Epidermal melanocyte (primary cell): ENCODE measurements around the gene MOG.
A peak's percentile ranks its signal among the peaks of the same experiment; 100 is the strongest.
"Not testable (repeated sequence)": the region's sequence is repeated elsewhere in the genome, so short reads cannot be mapped to it uniquely, and the experiment has no call there.

Source experiments
- DNase-seq: peaks from one replicate; pipeline ENCODE4 v3.0.0; 2011; ENCODE audit warnings: low spot score; ENCODE audit not compliant: insufficient read length

The MOG gene

DNA sequence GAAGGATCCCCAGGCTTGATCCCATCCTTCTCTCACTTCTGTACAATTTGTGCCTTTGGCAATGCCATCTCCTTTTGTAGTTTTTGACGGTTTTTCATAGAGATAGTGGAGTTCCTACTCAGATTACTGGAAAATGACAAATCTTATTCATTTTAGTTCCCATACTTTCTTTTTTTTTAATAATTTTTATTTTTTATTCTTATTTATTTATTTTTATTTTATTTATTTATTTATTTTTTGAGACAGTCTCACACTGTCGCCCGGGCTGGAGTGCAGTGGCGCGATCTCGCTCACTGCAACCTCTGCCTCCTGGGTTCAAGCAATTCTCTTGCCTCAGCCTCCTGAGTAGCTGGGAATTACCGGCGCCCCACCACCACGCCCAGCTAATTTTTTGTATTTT is 19.6 kb upstream of the MOG start:
- no peak for DNase-seq

DNA sequence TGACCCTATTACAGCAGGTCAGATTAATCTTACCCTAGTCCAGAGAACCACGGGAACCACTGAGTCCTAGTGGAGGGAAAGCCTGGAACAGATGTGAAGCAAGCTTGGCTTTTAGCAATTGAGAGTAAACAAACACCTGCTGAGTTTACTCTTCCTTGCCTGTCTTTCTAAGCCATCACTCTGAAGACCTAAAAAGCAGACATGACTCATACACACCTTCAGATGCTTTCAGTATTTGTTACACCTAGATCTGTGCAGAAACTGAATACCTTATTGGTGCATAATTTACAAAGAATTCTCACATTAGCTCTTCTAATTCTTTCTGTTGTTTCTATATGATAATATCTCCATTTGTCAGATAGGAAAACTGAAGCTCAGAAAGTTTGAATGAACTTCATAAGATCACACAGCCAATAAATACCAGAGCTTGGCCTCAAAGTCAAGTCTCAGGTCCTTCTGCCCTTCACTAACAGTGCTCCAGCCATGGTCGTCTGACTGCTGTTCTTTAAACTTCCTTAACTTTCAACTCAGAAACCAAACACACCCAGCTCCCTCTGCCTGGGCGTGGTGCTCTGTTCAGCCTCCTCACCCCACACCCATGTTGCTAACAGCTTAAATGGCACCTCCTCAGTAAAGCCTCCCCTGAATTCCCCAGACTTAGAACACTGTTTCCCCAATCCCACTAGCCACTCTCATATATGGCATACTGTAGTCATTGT is 15.3 kb upstream of the MOG start:
- DNase-seq: no peak

DNA sequence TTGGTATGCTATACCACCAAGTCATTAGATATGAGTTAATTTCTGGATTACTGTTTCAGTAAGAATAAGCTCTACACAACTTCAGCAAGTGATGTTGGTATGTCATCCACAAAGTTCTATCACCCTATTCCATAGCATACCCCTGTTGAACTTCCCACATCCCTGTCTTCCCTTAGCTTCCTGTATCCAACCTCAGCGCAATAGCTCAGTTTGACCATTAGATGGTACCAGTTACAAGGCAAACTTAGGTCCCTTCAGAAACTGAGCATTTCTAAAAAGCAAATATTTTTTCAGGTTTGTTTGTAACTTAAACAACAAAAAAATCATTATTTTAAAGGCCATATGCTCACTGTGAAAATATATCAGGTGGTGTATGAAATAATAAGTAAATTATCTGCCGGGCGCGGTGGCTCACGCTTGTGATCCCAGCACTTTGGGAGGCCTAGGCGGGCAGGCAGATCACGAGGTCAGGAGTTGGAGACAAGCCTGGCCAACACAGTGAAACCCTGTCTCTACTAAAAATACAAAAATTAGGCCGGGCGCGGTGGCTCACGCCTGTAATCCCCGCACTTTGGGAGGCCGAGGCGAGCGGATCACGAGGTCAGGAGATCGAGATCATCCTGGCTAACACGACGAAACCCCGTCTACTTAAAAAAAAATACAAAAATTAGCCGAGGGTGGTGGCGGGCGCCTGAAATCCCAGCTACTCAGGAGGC is 8.8 kb upstream of the MOG start:
- DNase-seq: no peak

DNA sequence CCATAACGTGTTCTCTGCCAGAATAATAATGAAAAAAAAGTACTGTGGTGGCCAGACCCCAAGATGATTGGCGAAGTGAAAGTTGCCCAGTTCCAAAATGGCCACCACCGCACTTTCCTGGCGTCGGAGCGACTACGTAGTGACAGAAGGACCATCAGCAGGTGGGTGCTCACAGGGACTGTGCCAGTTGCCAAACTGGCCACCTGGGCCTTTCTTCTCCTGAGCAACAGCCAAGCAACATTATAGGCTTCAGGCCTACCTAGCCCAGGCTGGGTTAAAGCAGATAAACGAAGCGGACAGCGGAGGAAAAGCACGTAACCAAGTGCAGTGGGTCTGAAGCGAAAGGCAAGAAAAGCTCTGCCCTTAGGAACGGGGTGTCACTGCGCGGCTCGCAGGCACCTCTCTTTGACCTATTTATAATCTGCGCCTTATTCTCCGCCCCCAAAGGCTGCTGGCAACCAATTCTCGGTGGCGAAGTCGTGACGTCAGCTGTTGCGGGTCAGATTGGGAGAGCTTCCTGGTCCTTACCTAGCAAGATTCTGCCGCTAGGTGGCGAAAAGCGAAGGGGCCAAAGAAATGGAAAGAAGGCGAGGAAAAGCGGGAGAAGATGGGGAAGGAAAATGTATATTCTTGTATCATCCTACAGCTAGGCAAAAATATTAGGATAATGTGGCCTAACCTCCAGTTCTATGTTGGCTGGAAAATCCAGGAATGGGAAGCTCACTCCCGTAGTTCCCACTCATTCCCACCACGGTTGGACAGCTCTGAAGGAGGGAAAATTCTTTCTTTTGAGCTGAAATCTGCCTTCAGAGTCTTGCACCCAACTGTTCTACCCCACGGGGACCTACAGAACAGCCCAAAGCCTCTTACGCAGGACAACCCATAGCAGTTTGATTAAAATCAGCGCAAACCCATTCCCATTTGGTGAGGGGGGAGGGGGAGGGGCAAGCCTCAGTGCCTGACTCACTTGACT is 6.9 kb upstream of the MOG start:
- DNase-seq: peak; percentile 96

DNA sequence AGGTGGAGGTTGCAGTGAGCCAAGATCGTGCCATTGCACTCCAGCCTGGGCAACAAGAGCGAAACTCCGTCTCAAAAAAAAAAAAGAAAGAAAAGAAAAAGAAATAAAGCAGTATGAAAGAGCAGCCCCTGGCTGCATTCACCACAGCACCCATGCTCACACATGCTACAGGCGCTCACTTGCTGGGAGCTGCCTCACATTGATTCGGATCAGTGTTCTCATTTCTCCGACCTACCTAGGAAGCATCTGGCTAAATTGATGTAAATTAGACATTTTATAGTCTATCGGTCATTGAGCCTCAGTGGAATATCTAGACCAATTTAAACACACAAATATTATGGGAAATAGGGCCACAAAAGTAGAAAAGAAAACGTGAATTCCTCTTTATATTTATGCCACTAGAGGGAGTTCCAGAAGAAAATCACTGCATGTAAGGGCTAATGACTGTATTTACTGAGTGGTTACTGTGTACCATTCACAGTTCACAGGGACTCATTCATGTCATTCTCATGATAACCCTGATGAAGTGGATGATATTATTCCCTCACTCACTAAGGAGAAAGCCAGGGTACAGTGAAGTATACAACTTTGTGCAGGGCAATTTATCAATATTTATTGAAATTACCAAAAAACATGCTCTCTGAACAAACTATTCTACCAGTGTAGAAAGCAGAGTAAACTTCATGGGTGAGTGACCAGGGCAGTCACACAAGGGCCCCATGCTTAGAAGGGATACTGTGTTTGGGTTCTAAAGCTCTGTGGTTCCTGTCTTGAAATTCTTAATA is 5.3 kb upstream of the MOG start:
- DNase-seq: no peak

DNA sequence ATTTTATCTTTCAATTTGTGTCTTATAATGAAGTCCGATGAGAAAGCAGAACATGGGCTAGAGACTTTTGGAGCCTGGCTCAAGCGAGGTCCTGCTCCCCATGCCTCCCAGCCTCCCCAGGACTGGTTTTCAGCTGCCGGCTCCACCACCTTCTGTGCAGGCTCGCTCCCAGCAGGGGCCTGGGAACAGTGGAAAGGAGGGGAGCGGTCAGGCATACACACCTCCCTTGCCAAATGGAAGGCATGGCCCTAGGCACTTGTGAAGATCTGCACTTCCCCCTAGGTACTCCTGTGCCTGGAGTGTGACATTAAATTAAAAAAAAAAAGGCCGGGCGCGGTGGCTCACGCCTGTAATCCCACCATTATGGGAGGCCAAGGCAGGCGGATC is 4.7 kb upstream of the MOG start:
- no peak for DNase-seq

DNA sequence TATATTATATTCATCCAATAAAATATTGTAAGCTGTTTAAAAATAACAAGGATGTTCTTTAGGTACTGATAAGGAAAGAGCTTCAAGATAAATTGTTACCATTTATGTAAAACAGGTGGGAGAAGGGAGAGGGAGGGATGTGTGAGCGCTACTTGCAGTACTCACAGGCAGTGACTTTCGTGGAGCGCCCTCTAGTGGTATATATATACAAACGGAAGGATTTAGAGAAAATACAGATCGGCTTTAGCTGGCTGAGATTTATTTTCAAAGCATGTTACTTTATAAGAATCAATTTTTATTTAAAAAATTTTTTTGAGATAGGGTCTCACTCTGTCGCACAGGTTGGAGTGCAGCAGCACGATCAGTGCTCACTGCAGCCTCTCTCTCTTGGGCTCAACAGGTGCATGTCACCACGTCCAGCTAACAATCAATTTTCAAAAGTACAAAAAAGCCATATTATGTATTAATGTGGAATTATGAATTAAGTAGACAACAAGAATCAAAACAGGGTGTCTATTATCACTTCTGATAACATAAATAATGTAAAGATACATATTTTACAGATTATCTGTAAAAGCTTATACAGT is 3.3 kb upstream of the MOG start:
- DNase-seq: peak; percentile 74

DNA sequence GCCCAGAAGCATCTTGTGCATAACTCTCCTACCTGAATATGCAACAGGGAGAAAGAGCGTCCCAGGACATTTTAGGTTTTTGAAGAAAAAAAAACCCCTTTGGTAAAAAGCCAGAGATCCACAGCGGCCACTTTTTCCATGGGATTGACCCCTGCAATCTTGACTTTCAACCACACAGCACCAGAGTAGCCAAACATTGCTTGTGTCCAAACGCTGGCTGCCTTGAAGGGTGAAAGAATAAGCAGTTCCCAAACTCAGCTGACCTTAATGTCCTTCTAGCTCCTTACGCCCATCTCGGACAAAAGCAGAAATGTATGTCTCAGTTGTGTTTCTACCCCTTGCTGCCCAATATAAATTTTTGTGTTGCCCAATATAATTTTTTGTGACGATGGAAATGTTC is 1.2 kb upstream of the MOG start:
- no peak for DNase-seq

DNA sequence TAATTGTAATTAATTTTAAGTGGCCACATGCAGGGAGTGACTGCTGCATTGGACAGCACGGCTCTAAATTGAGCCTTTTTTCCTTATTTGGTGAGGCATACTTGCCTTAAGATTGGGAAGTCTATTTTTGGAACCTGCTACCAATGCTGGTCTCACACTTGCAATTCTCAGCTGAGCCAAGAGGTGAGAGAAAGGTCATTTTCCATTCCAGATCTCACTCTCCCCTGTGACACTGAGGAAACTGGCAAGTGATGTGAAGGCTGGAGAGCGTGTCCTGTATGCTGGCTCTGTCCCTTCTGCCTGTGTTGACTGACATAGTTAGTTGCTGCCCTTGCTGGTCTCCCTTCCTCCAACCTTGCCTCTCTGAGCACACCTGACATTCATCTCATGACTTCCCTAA is 735 bp upstream of the MOG start:
- no peak for DNase-seq

DNA sequence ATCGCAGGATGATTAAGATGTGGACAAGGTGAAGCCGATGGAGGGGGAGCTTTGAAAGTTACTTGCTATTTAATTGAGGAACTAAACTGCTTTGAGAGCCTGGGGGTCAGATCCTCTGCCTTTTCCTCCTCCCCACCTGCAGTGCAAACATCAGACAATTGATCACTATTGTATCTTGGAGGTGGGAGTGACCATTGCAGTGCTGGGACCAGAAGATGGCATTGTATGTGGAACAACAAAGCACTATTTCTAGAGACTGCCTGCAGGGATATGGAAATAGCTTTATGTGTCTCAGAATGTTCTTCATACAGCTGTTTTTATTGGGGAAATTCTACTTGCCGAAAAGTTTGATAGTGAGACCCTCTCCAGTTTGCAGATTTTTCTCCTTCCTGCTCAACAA is 4.2 kb downstream of the MOG start:
- DNase-seq: no peak

DNA sequence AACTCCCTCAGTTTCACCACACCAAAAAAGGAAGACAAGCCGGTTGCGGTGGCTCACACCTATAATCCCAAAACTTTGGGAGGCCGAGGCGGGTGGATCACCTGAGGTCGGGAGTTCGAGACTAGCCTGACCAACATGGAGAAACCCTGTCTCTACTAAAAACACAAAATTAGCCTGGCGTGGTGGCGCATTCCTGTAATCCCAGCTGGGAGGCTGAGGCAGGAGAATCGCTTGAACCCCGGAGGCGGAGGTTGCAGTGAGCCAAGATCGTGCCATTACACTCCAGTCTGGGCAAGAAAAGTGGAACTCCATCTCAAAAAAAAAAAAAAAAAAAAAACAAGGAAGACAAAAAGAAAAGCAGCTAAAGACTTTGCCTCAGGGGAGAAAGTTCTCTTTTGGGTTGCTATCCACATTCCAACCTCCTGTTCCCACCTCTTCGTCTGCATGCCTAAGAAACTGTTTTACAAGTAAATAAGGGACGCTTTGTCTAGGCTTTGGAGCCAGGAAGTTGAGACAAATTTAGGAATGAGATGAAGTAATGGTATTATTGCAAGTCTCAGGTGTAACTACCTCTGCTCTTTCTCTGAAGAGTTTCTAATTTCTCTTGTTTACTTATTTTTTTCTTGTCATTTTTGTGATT is 4.7 kb downstream of the MOG start:
- not testable (repeated sequence) for DNase-seq

DNA sequence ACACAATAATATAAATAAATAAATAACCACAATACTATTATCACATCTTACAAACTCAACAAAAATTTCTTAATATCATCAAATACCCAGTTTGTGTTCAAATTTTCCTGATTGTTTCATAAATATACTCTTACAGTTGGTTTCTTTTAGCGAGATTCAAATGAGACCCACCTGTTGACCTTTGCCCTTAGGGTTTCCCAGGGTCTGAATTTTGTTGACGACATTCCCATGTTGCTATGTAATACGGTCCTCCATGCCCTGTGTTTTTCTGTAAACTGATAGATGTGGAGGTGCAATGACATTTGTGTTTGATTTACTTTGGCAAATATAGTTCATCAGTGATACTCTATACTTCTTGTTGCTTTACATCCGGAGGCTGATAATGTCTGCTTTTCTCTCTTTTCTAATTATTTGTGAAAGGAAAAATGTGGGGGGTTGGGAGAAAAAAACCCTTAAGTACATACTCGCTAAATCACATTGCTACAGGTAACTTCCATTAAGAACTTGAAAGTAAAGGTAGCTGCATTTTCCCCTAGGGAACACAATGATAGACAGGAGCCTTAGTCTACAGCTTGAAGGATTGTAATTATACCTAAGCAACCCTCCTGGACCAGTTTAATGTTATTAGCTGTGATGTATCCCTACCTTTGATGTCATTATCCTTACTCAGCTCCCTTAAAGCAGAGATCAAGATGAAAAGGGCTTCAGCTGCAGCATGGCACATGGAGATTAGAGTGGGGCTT is 6.6 kb downstream of the MOG start:
- DNase-seq: no peak

DNA sequence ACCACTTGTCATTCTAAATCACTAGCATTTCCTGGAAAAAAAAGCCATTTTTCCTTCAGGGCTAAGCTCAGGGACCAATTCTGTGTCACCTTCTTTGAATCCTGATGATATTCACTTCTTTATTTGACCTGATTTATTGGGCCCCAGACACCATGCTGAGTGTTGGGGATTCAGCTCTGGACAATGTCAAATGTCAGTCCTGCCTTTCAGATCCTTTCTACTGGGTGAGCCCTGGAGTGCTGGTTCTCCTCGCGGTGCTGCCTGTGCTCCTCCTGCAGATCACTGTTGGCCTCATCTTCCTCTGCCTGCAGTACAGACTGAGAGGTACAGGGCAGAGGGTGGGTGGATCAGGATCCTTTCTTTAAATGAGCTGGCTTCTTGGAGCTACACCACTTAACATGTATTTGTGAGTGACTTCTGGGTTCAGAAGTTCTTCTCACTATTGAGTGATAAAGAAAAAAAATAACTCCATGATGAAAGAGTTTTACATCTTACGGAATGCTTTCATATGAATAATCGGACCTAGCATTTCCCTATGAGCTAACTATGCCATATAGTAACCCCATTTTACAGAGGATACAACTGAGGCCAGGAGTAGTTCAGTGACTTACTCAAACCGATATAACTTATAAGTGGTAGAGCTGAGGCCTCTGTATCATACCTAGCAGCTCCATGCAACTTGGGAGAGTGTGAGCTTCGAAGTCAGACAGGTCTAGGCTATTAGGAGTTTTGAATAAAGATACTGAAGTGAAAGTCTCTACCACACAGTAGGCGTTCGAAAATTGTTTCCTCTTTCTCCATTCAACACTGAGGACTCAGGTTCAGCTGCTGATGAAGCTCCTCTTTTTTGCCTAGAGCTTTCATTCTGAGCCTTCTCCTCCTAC is 9.3 kb downstream of the MOG start:
- no peak for DNase-seq

DNA sequence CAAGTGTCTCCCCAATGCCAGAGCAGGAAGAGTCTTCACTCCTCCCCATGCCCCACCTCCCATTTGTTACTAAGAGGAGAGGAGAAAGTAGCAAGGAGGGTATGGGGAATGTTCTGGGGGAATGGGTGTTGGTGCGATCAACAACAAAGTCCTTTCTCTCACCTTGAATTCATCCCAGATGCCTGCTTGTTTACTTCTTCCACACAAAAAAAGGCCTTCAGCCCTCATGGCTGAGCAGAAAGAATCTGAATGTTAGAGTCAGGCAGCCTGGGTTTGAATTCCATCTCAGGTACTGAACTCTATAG is 9.9 kb downstream of the MOG start:
- no peak for DNase-seq

DNA sequence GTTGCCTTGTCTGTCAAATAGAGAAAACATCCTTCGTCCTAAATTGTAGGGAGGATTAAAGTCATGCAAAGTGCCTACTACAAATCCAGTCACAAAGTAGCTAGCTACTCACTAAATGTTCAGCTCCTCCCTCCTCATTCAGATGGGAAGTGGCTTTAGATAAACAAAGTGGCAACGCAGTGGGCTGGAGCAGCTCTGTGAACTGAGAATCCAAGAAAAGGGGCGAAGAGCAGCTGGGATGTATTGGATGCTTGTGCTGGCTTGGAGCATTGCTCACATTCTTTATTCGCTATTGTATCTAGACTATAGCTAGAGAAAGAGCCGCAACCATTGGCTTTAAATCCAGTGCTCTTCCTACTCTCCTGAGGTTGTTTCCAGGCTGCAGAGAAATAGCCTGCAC is 10.3 kb downstream of the MOG start:
- no peak for DNase-seq

DNA sequence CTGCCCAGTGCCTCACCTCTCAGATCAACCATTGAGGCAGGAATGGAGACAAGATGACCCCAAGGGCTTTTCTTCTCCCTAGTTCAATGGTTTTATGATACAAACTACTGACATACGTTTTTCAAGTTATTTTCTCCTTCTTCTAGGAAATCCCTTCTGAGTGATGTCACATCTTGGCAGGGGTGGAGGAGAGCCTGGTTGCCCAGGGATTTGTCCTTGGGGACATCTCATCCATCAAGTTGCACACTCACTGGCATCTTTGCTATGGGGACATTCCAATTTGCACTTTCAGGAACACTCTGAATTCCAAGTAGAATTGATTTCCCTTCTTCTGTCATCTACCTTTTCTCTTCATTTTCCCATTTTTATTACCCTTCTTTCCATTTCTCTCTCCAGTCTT is 14.1 kb downstream of the MOG start:
- no peak for DNase-seq

DNA sequence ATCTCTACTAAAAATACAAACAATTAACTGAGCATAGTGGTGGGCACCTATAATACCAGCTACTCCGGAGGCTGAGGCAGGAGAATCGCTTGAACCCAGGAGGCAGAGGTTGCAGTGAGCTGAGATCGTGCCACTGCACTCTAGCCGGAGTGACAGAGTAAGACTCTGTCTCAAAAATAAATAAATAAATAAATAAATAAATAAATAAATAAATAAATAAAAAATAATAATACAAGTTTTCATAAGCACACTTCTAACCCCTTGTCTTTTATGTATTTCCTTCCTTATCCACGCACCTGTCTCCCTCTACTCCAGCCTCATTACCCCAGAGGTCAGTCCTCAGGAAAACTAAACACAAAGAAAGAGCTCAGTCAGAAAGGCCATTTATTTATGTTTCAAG is 15.2 kb downstream of the MOG start:
- not testable (repeated sequence) for DNase-seq

DNA sequence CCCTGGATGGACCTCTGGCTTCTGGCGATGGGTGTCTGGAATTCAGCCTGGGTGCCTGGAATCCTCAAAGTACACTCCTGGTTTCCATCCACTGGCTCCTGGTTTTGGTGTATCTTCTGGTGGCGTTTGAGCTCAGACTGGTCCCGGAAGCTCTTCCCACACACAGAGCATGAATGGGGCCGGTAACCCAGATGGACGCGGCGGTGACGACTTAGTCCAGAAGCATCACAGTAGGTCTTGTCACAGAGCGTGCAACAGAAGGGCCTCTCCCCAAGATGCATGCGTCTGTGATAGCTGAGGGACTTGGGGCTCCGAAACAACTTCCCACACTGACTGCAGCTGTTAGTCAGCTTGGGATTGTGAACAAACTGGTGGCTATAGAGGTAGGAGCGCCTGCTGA is 16.3 kb downstream of the MOG start:
- no peak for DNase-seq

DNA sequence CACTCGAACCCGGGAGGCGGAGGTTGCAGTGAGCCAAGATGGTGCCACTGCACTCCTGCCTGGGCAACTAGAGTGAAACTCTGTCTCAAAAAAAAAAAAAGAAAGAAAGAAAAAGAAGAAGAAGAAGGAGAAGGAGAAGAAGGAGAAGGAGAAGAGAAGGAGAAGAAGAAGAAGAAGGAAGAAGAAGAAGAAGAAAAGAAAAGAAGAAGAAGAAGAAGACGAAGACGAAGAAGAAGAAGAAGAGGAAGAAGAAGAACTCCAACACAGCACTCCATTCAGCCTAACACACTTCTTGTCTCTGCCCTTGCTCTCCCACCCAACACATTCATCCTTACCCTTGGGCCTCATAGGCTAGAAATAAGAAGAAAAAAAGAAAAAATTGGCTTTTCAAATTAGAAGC is 17.1 kb downstream of the MOG start:
- no peak for DNase-seq
